Measurements from ENCODE around the gene FOXC1. TPM values are rescaled to one million over a fixed set of nuclear protein-coding genes. Genes with fewer than 3 reads are reported as not detected.

The FOXC1 gene
- total and polyA plus RNA-seq, 10 of the 15 experiments (the other 5 are each of a cell fraction or from before 2014, with no cell fraction given), result 0.13 to 1.5 (median 0.48) TPM; not detected in 2

- no peak overlapping the region for H3K4me3 ChIP-seq
- ATAC-seq (no peak), FAIRE-seq (no peak), DNase-seq (ENCODE audit: low read depth, low spot score) (no peak)
- in situ Hi-C loops (cut with MboI), result no loop called here
- intact Hi-C loops (cut with micrococcal nuclease; ENCODE audit: unreplicated experiment), result no loop called here
- no peak overlapping the region for H3K9ac ChIP-seq (ENCODE audit: control insufficient read depth, insufficient read depth, low read length)
- ChIA-PET CTCF (interaction anchor here (0.7 to 1.8 kb wide), 2 partner anchors 26 to 481 kb away, joined by 3 to 7 read pairs; no protein-coding TSS in a partner anchor), RAD21 (ENCODE audit: unreplicated experiment) (no interaction called here), SMC1A (ENCODE audit: uncharacterized antibody, unreplicated experiment) (interaction anchor here (1.0 kb wide), 1 partner anchor 66 kb away, joined by 3 read pairs; no protein-coding TSS in a partner anchor), POLR2A (no interaction called here)
- BruUV-seq (replicated peaks), result no TSS peak
- no peak for TF ChIP-seq EGR1 (IDR thresholded peaks at IDR 0.05; ENCODE audit: borderline replicate concordance in 1 of 2, low read depth in 2 of 2, low read length in 2 of 2)
- TF ChIP-seq ZNF687 (IDR thresholded peaks at IDR 0.05), result no peak
- TF ChIP-seq E2F4 (IDR thresholded peaks at IDR 0.05; ENCODE audit: low read depth, low read length), result no peak
- TF ChIP-seq TARDBP (IDR thresholded peaks at IDR 0.05; ENCODE audit: borderline replicate concordance), result no peak
- no peak for TF ChIP-seq POU2F2 (IDR thresholded peaks at IDR 0.05; ENCODE audit: borderline replicate concordance, low read depth, low read length)
- TF ChIP-seq JUND (IDR thresholded peaks at IDR 0.05; ENCODE audit: low read depth, low read length), result no peak
- TF ChIP-seq TBL1XR1 (IDR thresholded peaks at IDR 0.05; ENCODE audit: low read depth, low read length), result no peak
- TF ChIP-seq NKRF (conservative IDR thresholded peaks at IDR 0.05), result no peak
- peaks cover 4 to 10% of the 10 kb centered on the region in 2 experiments for H3K27me3 ChIP-seq (replicated peaks in 1 of 2; ENCODE audit: control insufficient read depth in 2 of 2, insufficient read depth in 2 of 2, low read length in 1 of 2)
- peaks cover 3% of the 10 kb centered on the region; the same call in 1 of the 2 replicates for H4K20me1 ChIP-seq (ENCODE audit: control insufficient read depth, insufficient read depth)
- no peaks in the 10 kb centered on the region for H3K9me3 ChIP-seq (replicated peaks; ENCODE audit: control insufficient read depth, insufficient read depth, low read length)
- H2AFZ ChIP-seq (ENCODE audit: control insufficient read depth, low read depth, low read length), result no peak overlapping the region
- WGBS (ENCODE audit: insufficient coverage, insufficient replicate concordance, low lambda C conversion rate, missing lambda C conversion rate), result 96% methylated on average over 8 of the region's 8 CpGs
- H3K4me1 ChIP-seq (ENCODE audit: control insufficient read depth, insufficient read depth, low read length), result peaks cover 5% of the 10 kb centered on the region
- H3K79me2 ChIP-seq (ENCODE audit: control insufficient read depth, insufficient read depth, low read length), result no peaks in the 10 kb centered on the region
- H3K4me2 ChIP-seq (ENCODE audit: control insufficient read depth, insufficient read depth), result no peak overlapping the region
- H3K36me3 ChIP-seq (ENCODE audit: control insufficient read depth in 2 of 2, insufficient read depth in 2 of 2, low read length in 1 of 2), result no peaks in the 10 kb centered on the region
- H3K27ac ChIP-seq (ENCODE audit: control insufficient read depth, insufficient read depth), result no peak overlapping the region
Measured at GRCh38 chr6:1622851-1623768, 13.4 kb downstream of the FOXC1 start.

Data from GM12878 (cell line).